ENCODE results near the gene CXXC4. TPM values are rescaled to one million over a fixed set of nuclear protein-coding genes. Genes with fewer than 3 reads are reported as not detected.

The CXXC4 gene
- total RNA-seq, 1 experiment from 2014 or later, result 4.2 TPM

GRCh38 chr4:104424989-104425388, 69.7 kb downstream of the CXXC4 start:
- no peaks in the 10 kb centered on the region for H3K79me1 ChIP-seq (ENCODE audit: insufficient read depth, low read depth, low read length, poor library complexity, severe bottlenecking)
- no peak overlapping the region for H3K14ac ChIP-seq (ENCODE audit: insufficient read depth, low read length)
- TF ChIP-seq CTCF (conservative IDR thresholded peaks at IDR 0.05), result no peak
- no peak overlapping the region for H4K91ac ChIP-seq (ENCODE audit: insufficient read length, low read depth, low read length)
- Mint-ChIP-seq H3K4me1 (peaks cover 28% of the 10 kb centered on the region in 2 experiments), H3K36me3 (ENCODE audit: insufficient read depth in 1 of 3, low read depth in 3 of 3) (peaks cover 2 to 13% (median 4%) of the 10 kb centered on the region in 3 experiments; a peak in 4 of 7 replicates), H3K27ac (no peak overlapping the region), H3K4me3 (no peak overlapping the region), H3K9me3 (peaks cover 8 to 11% of the 10 kb centered on the region in 2 experiments; a peak in 4 of 5 replicates), H3K27me3 (ENCODE audit: low read depth) (no peaks in the 10 kb centered on the region)
- H2BK12ac ChIP-seq (ENCODE audit: insufficient read length, low read depth, low read length), result no peak overlapping the region
- H3K4me1 ChIP-seq (ENCODE audit: insufficient read depth, low read length), result peaks cover 9% of the 10 kb centered on the region; the same call in 1 of the 2 replicates
- H4K20me1 ChIP-seq (ENCODE audit: control insufficient read depth, insufficient read depth, insufficient read length), result no peaks in the 10 kb centered on the region
- H3T11ph ChIP-seq (ENCODE audit: low read length), result no peak overlapping the region
- H4K5ac ChIP-seq (ENCODE audit: insufficient read length, low read depth, low read length), result no peak overlapping the region
- no peaks in the 10 kb centered on the region for H3K27me3 ChIP-seq (ENCODE audit: insufficient read depth, low read length)
- no peak overlapping the region for H3K4ac ChIP-seq (ENCODE audit: low read depth, low read length)
- peaks cover 3% of the 10 kb centered on the region for H3K23me2 ChIP-seq (ENCODE audit: insufficient read length, low read depth, low read length, poor library complexity, severe bottlenecking)
- no peak overlapping the region for H3K27ac ChIP-seq (ENCODE audit: insufficient read length, low read depth, low read length)
- no peak overlapping the region for H3K23ac ChIP-seq (ENCODE audit: insufficient read length, low read depth, low read length)
- H2BK120ac ChIP-seq (ENCODE audit: low read depth, low read length, poor library complexity, severe bottlenecking), result no peak overlapping the region
- no peak overlapping the region for H2AFZ ChIP-seq (ENCODE audit: low read length)
- no CpG with 5 or more reads among the region's 8 CpGs for WGBS (ENCODE audit: extremely low coverage, insufficient read length, low lambda C conversion rate)
- no peak overlapping the region for H3K9ac ChIP-seq (ENCODE audit: extremely low read depth, insufficient read length, low read length)
- no peak overlapping the region for H2BK20ac ChIP-seq (ENCODE audit: low read depth, low read length, poor library complexity, severe bottlenecking)
- H2AK5ac ChIP-seq (ENCODE audit: insufficient read length, low read length), result no peak overlapping the region
- H4K8ac ChIP-seq (replicated peaks; ENCODE audit: insufficient read length, low read depth, low read length), result no peak overlapping the region
- no peak overlapping the region for H3K4me2 ChIP-seq (ENCODE audit: insufficient read depth, insufficient read length, low read length)
- H3K56ac ChIP-seq (ENCODE audit: insufficient read length, low read depth, low read length), result no peak overlapping the region
- no peak overlapping the region for H2BK15ac ChIP-seq (ENCODE audit: low read depth, low read length)
- H3K18ac ChIP-seq (ENCODE audit: insufficient read length, low read depth, low read length), result no peak overlapping the region
- H3K79me2 ChIP-seq (ENCODE audit: insufficient read depth, low read length), result no peaks in the 10 kb centered on the region
- no peak overlapping the region for H2BK5ac ChIP-seq (ENCODE audit: insufficient read length, low read length)
- no peak for DNase-seq
- no peaks in the 10 kb centered on the region for H3K9me3 ChIP-seq (ENCODE audit: control insufficient read depth, low read depth, low read length)
